HepG2 (cell line): Measurements from ENCODE around the gene ECHS1. TPM values are rescaled to one million over a fixed set of nuclear protein-coding genes. Genes with fewer than 3 reads are reported as not detected.
A peak's percentile ranks its signal among the peaks of the same experiment; 100 is the strongest.

Experiments
- CCDC6 ChIP-seq: sonication (generic); formaldehyde crosslinking; IDR thresholded peaks from 2 replicates; pipeline ENCODE4 v1.8.1; 2022; ENCODE audit warnings: mild to moderate bottlenecking, missing genetic modification reagents, moderate library complexity
- CENPBD1 ChIP-seq: sonication (generic); formaldehyde crosslinking; IDR thresholded peaks from 2 replicates; pipeline ENCODE4 v1.8.0; 2022; ENCODE audit warnings: missing genetic modification reagents, low read depth, mild to moderate bottlenecking, borderline replicate concordance
- HCFC1 ChIP-seq: fragments of 150-350 bp; IDR thresholded peaks from 2 replicates; pipeline ENCODE4 v1.6.1; 2014; ENCODE audit warnings: low read depth, low read length
- HMG20B ChIP-seq: conservative IDR thresholded peaks from 2 replicates; pipeline ENCODE4 v1.6.1; 2016; ENCODE audit warnings: missing genetic modification reagents, missing compliant biosample characterization
- HMGXB4 ChIP-seq, 2 experiments: sonication (generic) in 1 of 2; formaldehyde crosslinking in 1 of 2; IDR thresholded peaks; 2 replicates each; pipeline versions ENCODE4 v1.4.0 to v1.6.1; 2018 to 2020; ENCODE audit warnings: missing genetic modification reagents in 2 of 2, borderline replicate concordance in 1 of 2, low read depth in 1 of 2, mild to moderate bottlenecking in 1 of 2, missing biosample characterization in 1 of 2
- HNF1B ChIP-seq: sonication (generic); formaldehyde crosslinking; IDR thresholded peaks from 2 replicates; pipeline ENCODE4 v1.5.1; 2020; ENCODE audit warnings: mild to moderate bottlenecking, moderate library complexity, missing genetic modification reagents
- HNRNPLL ChIP-seq: fragments of 200-400 bp; formaldehyde crosslinking; IDR thresholded peaks from 2 replicates; pipeline ENCODE4 v1.6.1; 2017; ENCODE audit warnings: mild to moderate bottlenecking, low read depth, low read length; ENCODE audit not compliant: poor library complexity, severe bottlenecking
- MAFF ChIP-seq: IDR thresholded peaks from 2 replicates; pipeline ENCODE4 v1.6.1; 2011; ENCODE audit warnings: low read depth, low read length, improper control_type of control experiment
- MAX ChIP-seq: IDR thresholded peaks from 2 replicates; pipeline ENCODE4 v1.6.1; 2012; ENCODE audit warnings: inconsistent platforms
- PCBP1 ChIP-seq: fragments of 200-400 bp; formaldehyde crosslinking; IDR thresholded peaks from 2 replicates; pipeline ENCODE4 v1.6.1; 2017; ENCODE audit warnings: mild to moderate bottlenecking, low read depth, low read length, borderline replicate concordance
- REXO4 ChIP-seq: sonication (generic); formaldehyde crosslinking; IDR thresholded peaks from 2 replicates; pipeline ENCODE4 v1.8.0; 2022; ENCODE audit warnings: missing genetic modification reagents, mild to moderate bottlenecking, borderline replicate concordance
- SAP130 ChIP-seq: IDR thresholded peaks from 2 replicates; pipeline ENCODE4 v1.6.1; 2016; ENCODE audit warnings: low read depth
- SIN3B ChIP-seq: fragments of 150-350 bp; IDR thresholded peaks from 2 replicates; pipeline ENCODE4 v1.6.1; 2014; ENCODE audit warnings: low read length
- SMAD1 ChIP-seq: sonication (generic); formaldehyde crosslinking; IDR thresholded peaks from 2 replicates; pipeline ENCODE4 v1.4.0; 2020; ENCODE audit warnings: missing genetic modification reagents, low read depth, mild to moderate bottlenecking, borderline replicate concordance
- ZBTB4 ChIP-seq: sonication (generic); formaldehyde crosslinking; IDR thresholded peaks from 2 replicates; pipeline ENCODE4 v1.4.0; 2020; ENCODE audit warnings: missing genetic modification reagents, mild to moderate bottlenecking, borderline replicate concordance
- ZNF230 ChIP-seq: sonication (generic); formaldehyde crosslinking; IDR thresholded peaks from 2 replicates; pipeline ENCODE4 v1.4.0; 2020; ENCODE audit warnings: mild to moderate bottlenecking, missing genetic modification reagents
- ZNF414 ChIP-seq: sonication (generic); formaldehyde crosslinking; IDR thresholded peaks from 2 replicates; pipeline ENCODE4 v1.5.0; 2020; ENCODE audit warnings: missing genetic modification reagents
- ZNF652 ChIP-seq: IDR thresholded peaks from 2 replicates; pipeline ENCODE4 v1.6.1; 2016; ENCODE audit warnings: low read depth, borderline replicate concordance
- polyA plus RNA-seq, 8 experiments: library from polyadenylated mRNA; depleted of rRNA in 3 of 8; stranded (reverse) in 7 of 8; unstranded in 1 of 8; fragments of >200 nt; fragmentation: Illumina TruSeq in 4 of 8; extraction: Trizol in 4 of 8; gene quantifications; 2 replicates each; pipeline versions ENCODE4 v1.2.1 to v1.2.3, GENCODE V29; 2011 to 2016; ENCODE audit warnings: low read depth in 4 of 8, missing spikeins in 1 of 8, mixed read lengths in 1 of 8; ENCODE audit not compliant: insufficient read depth in 1 of 8
- total RNA-seq, 5 experiments: library from RNA; depleted of rRNA; stranded (reverse); fragments of >200 nt; fragmentation: Illumina TruSeq; extraction: Trizol; gene quantifications; 2 replicates each; pipeline ENCODE4 v1.2.3, GENCODE V29; 2016; ENCODE audit warnings: low read depth in 1 of 5

The ECHS1 gene
- total and polyA plus RNA-seq, 2 of the 13 experiments (the other 11 are each of a cell fraction or from before 2014, with no cell fraction given): 32.7 to 195 TPM

GRCh38 chr10:133373174-133374090 is at the start of gene ECHS1 (continued):
- TF ChIP-seq HMGXB4 (CRISPR knock-in tag; IDR thresholded peaks at IDR 0.05; ENCODE audit: borderline replicate concordance in 1 of 2, low read depth in 1 of 2): peak; percentile 43 to 65; a peak in 2 of 4 replicates
- no peak for TF ChIP-seq ZNF652 (CRISPR knock-in tag)
- peak; percentile 78; the same call in 1 of the 2 replicates for TF ChIP-seq ZNF414
- 0 out of 2 replicates have a peak, but pooled peaks have one; percentile 66 for TF ChIP-seq PCBP1
- TF ChIP-seq SMAD1 (CRISPR knock-in tag): peak; percentile 34; the same call in 1 of the 2 replicates
- TF ChIP-seq MAX: no peak; the same call in 1 of the 2 replicates
- no peak for TF ChIP-seq MAFF
- TF ChIP-seq HMG20B (CRISPR knock-in tag): no peak
- no peak for TF ChIP-seq HNF1B (CRISPR knock-in tag)
- TF ChIP-seq REXO4 (CRISPR knock-in tag): no peak
- TF ChIP-seq CCDC6: no peak
- peak; percentile 84 for TF ChIP-seq SAP130 (CRISPR knock-in tag)
- TF ChIP-seq HCFC1: no peak
- TF ChIP-seq HNRNPLL: peak; percentile 6
- no peak for TF ChIP-seq CENPBD1 (CRISPR knock-in tag)
- TF ChIP-seq ZNF230 (CRISPR knock-in tag): no peak
- no peak for TF ChIP-seq ZBTB4 (CRISPR knock-in tag)
- TF ChIP-seq SIN3B: no peak
